Lower leg skin (tissue), 4 donors: Measurements from ENCODE around the gene PARD6A. TPM values are rescaled to one million over a fixed set of nuclear protein-coding genes. Genes with fewer than 3 reads are reported as not detected.
A peak's percentile ranks its signal among the peaks of the same experiment; 100 is the strongest.

ENCODE experiments used
- DNase-seq, 2 donors: peaks; one replicate each; pipeline ENCODE4 v3.0.0-alpha.2; 2019; ENCODE audit warnings: low spot score in 2 of 2
- H3K4me3 ChIP-seq: fragments of 200-600 bp; sonication (generic); 2 replicates; pipeline ENCODE4 v1.5.1; 2017; ENCODE audit warnings: mild to moderate bottlenecking, low read depth; ENCODE audit not compliant: poor library complexity, severe bottlenecking
- POLR2A ChIP-seq, 2 donors: fragments of 450-650 bp; IDR thresholded peaks; one replicate each; pipeline ENCODE4 v1.6.1; 2016 to 2017; ENCODE audit warnings: antibody characterized with exemption in 2 of 2, mild to moderate bottlenecking in 1 of 2, moderate library complexity in 1 of 2
- WGBS, 2 donors: methylation state at CpG; one replicate each; pipeline ENCODE4 v1.1.5; 2018; 5-methylcytosine and 5-hydroxymethylcytosine counted together
- intact Hi-C: fragments of 100-400 bp; cut with DNase I; formaldehyde crosslinking; loops from one replicate; pipeline ENCODE4 v1.15.0; 2023; ENCODE audit warnings: low total_unique reads
- total RNA-seq, 4 donors: library from RNA; depleted of rRNA; stranded (reverse); fragments of >200 nt; gene quantifications; one replicate each; pipeline ENCODE4 v1.1.0, GENCODE V29; 2016
- TF ChIP-seq, protein P1 (sequence below), 3 donors: fragments of 450-650 bp; IDR thresholded peaks; one replicate each; pipeline ENCODE4 v1.5.1; 2016; ENCODE audit warnings: antibody characterized with exemption in 3 of 3, mild to moderate bottlenecking in 3 of 3, moderate library complexity in 2 of 3

PARD6A gene
- total RNA-seq, 4 donors from 2014 or later = 2.1 to 3.5 (median 2.4) TPM

DNA sequence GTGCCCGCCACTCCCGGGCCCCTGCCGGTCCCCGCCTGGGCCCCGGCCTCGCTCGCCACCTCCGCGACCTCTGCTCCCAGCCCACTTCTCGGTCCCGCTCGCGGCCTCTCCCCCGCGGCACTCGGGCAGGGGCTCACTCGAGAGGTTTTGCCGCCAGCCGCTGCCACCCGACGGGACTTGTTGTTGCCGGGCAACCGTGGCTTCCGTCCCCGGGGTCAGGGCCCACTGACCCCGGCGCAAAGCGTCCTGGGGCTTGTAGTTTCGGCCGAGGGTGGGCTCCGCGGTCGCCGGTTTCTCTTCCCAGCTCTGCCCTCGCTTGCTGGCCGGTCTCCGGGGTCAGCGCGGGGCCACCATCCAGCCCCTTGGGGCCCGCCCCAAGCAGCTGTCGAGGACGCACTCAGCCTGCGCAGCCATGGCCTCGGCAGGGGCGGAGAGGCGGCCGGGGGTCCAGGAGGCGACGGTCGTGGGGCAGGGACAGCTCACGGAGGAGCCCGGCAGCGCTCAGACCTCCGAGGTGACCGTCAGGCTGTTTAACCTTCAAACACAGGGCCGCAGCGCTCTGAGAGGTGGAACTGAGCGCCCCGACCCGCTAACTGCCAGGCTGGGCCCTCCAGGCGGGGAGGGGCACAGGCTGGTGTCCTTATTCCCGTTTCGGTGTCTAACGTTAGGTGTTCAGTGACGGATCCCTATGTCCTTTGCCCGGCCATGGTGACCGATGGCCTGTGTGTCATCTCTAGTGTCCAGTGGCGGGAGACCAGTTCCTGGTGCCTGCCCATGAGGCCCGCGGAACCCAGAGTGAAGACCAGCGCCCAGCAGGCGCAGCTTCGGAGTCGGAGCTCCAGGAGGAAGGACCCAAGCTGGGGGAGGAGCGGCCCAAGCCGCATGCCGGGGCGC, 6.0 kb downstream of the PARD6A start, which contains the start of the genes C16orf86 and ENKD1:
TSS of gene C16orf86 (plus strand) at position 256 of the 894 bp plus-strand sequence. CDS start at position 413, 157 bp downstream.
TSS of gene ENKD1 (minus strand) at position 192 of the 894 bp plus-strand sequence. CDS start 308 bp downstream, outside the sequence.
- peak within 1 kb of the TSS; percentile 60 for H3K4me3 ChIP-seq
- 3 to 7% methylated on average over 20 to 56 of the region's 78 CpGs for WGBS, 2 donors
- peak; percentile 71 to 97 for DNase-seq
- intact Hi-C loops = no loop called here
- no peak for TF ChIP-seq POLR2A (IDR thresholded peaks at IDR 0.05)
- TF ChIP-seq, protein P1, sequence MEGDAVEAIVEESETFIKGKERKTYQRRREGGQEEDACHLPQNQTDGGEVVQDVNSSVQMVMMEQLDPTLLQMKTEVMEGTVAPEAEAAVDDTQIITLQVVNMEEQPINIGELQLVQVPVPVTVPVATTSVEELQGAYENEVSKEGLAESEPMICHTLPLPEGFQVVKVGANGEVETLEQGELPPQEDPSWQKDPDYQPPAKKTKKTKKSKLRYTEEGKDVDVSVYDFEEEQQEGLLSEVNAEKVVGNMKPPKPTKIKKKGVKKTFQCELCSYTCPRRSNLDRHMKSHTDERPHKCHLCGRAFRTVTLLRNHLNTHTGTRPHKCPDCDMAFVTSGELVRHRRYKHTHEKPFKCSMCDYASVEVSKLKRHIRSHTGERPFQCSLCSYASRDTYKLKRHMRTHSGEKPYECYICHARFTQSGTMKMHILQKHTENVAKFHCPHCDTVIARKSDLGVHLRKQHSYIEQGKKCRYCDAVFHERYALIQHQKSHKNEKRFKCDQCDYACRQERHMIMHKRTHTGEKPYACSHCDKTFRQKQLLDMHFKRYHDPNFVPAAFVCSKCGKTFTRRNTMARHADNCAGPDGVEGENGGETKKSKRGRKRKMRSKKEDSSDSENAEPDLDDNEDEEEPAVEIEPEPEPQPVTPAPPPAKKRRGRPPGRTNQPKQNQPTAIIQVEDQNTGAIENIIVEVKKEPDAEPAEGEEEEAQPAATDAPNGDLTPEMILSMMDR (IDR thresholded peaks at IDR 0.05) = no peak

DNA sequence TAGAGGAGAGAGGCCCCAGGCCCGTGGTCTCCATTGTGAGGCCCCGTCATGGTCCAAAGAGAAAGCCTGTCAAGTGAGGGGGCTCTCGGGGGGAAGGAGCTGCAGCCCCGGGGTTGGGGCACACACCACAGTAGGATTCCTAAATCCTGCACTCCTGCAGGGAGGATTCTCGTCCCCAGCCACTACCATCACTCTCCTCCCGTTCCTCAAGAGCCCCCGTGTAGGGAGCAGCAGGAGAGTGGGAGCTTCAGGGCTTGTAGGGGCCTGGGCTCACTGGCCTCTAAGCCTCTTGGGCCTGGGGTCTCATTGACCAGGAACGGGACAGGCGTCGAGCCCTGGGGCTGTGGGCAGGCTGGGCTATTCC, 6.7 kb downstream of the PARD6A start:
- 21 to 22% methylated on average over 5 to 10 of the region's 10 CpGs for WGBS, 2 donors
- intact Hi-C loops = no loop called here
- DNase-seq = no peak
- H3K4me3 ChIP-seq = no peak overlapping the region
- TF ChIP-seq, protein P1 (IDR thresholded peaks at IDR 0.05) = no peak
- no peak for TF ChIP-seq POLR2A (IDR thresholded peaks at IDR 0.05)

DNA sequence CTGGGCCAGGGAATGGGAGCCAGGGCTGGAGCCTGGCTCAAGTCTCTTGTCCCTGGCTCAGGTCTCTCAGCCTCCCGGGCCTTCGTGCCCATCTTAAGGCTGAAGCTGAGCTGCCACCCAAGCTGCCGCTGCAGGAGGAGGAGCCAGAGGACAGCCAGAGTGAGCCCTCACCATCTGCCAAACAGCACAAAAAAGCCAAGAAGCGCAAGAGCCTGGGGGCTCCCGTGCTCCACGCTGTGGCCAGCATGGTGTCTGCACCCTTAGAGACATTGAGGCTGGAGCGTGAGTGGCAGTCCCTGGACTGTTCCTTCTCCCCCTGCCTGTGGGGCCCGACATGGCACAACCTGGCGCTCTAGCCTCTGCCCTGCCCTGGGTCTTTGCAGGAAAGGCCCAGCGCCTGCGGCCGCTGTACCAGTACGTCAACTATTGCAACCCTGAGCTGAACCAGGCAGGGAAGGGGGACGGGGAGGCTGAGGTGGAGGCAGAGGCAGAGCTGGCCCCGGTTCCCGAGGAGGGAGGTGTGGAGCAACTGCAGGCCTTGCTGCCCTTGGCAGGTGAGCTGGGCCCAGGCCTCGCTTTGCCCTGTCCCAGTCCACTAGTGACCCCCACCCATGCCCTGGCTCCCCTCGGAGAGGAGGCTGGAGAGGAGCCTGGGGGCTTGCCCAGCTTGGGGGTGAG, 7.2 kb downstream of the PARD6A start:
- intact Hi-C loops = no loop called here
- peak; percentile 80 to 96 for DNase-seq
- no peak for TF ChIP-seq POLR2A (IDR thresholded peaks at IDR 0.05)
- TF ChIP-seq, protein P1 (IDR thresholded peaks at IDR 0.05) = peak in 1 of 3 donors; percentile 81
- no peak overlapping the region for H3K4me3 ChIP-seq
- 12 to 20% methylated on average over 5 to 18 of the region's 18 CpGs for WGBS, 2 donors

DNA sequence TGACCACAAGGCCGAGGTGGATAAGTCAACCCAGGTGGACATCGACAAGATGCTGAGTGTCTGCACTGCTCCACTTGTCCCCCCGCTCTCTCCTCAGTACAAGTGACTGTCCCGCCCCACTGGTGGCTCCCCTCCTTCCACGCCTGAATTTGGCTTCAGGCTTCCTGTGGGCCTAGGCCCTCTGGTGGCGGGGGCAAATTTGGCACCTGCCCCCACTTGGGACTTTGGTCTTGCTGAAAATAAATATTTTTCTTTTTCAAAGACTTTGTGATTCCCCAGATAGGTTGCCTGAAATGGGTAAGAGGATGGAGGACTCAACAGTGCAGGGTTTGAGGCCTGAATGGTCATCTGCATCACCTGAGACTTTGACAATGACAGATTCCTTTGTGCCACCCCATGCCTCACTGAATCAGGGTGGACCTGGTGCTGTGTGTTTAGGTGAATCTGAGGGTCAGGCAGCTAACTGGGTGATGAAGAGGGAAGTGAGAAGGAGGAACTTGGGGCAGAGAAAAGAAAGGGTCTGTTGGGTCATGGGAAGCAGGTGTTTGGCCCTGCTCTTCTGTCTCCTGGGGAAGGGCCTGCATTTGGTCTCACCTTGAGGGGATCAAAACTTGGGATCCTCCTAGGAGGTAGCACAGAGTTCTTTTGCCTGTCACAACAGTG, 7.9 kb downstream of the PARD6A start:
- intact Hi-C loops = no loop called here
- no peak for DNase-seq
- TF ChIP-seq POLR2A (IDR thresholded peaks at IDR 0.05) = no peak
- TF ChIP-seq, protein P1 (IDR thresholded peaks at IDR 0.05) = no peak
- 83 to 90% methylated on average over 6 of the region's 6 CpGs for WGBS, 2 donors
- no peak overlapping the region for H3K4me3 ChIP-seq

DNA sequence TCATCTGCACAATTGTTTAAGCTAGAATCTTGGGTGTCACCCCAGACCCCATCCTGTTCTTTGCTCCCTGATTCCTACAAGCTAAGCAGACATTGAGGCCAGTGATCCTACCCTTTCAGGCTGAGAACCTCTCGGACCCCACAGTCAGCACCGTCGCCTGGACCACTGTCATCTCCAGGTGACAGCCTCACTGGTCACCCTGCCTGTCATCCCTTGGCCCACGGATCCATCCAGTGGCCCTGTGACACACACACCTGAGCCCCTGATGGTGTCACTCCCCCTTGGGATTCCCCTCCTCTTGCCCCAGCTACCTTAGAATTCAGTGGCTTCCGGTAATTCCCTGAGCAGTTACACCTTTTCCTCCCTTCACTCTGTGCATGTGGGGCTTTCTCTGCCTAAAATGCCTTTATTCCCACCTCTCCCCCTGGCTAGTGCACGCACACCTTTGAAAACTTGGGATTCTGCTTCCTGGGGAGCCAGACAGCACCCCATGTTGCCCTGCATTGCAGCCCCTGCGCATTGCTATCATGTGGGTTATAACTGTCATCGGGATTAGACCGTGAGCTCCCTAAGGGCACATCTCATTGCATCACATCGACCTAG, 8.8 kb downstream of the PARD6A start:
- intact Hi-C loops = loop anchor here (5.0 kb wide), 1 partner anchor 143 kb away; no protein-coding TSS in a partner anchor
- no peak for DNase-seq
- H3K4me3 ChIP-seq = no peak overlapping the region
- WGBS, 2 donors = 80 to 85% methylated on average over 10 of the region's 10 CpGs
- TF ChIP-seq POLR2A (IDR thresholded peaks at IDR 0.05) = no peak
- TF ChIP-seq, protein P1 (IDR thresholded peaks at IDR 0.05) = no peak
